HG02642 (cell line): Measurements from ENCODE around the gene XKR8.
"Not testable (repeated sequence)": the region's sequence is repeated elsewhere in the genome, so short reads cannot be mapped to it uniquely, and the experiment has no call there.

Experiments
- ATAC-seq: cut with Tn5 transposase; IDR thresholded peaks from one replicate; pipeline ENCODE4 v1.9.1; 2021; ENCODE audit warnings: mild to moderate bottlenecking; ENCODE audit not compliant: unreplicated experiment, poor library complexity

XKR8 gene

GRCh38 chr1:27980216-27980845, 20.6 kb downstream of the XKR8 start:
- no peak for ATAC-seq

DNA sequence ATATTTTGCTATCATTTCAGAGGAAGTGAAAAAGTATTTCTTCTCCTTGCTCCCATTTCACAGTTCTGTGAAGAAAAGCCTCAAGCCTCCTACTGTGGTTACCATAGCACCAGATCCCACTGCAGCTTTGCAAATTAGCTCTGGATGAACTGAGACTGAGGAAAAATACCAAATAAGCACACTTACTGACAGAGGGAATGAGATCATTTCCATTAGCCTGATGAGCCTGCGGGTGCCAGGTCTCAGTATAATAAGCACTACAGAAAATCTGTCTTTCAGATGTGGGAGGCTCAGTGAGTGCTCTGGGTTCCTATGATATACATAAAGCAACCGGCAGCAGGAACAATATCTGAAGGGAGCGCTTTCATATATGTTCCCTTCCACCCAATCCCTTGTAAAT, 21.4 kb downstream of the XKR8 start:
- ATAC-seq, result no peak

- ATAC-seq, result no peak
These were observed 31.3 kb downstream of the XKR8 start for GRCh38 chr1:27990920-27991537.

- ATAC-seq, result no peak
These were observed 32.5 kb downstream of the XKR8 start for GRCh38 chr1:27992276-27992675.

DNA sequence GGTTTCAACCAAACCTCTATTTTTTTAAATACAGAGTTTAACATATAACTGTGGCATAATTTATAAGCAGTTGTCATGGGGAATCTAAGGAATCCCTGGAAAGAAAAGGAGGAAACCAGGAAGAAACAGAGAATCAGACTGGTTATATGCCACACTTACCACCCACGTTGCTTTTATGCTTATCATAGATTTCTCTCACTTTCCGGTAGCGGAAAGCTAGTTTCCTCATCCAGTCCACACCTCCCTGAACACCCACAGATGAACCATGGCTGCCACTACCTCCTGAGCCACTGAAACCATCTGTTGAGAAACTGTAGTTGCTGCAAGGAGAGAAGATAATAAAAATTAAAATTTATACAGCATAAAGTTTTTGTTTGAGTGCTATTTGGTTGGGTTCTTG, 33.5 kb downstream of the XKR8 start:
- ATAC-seq, result no peak

GRCh38 chr1:27994060-27994459, 34.3 kb downstream of the XKR8 start:
- no peak for ATAC-seq

DNA sequence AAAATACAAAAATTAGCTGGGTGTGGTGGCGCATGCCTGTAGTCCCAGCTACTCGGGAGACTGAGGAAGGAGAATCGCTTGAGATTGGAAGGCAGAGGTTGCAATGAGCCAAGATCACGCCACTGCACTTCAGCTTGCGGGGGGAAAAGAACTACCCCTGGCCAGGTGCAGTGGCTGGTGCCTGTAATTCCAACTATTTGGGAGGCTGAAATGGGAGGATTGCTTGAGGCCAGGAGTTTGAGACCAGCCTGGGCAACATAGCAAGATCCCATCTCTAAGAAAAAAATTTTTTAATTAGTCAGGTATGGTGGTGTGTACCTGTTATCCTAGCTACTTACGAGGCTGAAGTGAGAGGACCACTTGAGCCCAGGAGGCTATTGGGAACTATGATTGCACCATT, 34.8 kb downstream of the XKR8 start:
- ATAC-seq, result not testable (repeated sequence)

GRCh38 chr1:27999055-27999454, 39.3 kb downstream of the XKR8 start:
- no peak for ATAC-seq

GRCh38 chr1:28002600-28002999, 42.8 kb downstream of the XKR8 start:
- ATAC-seq, result no peak

DNA sequence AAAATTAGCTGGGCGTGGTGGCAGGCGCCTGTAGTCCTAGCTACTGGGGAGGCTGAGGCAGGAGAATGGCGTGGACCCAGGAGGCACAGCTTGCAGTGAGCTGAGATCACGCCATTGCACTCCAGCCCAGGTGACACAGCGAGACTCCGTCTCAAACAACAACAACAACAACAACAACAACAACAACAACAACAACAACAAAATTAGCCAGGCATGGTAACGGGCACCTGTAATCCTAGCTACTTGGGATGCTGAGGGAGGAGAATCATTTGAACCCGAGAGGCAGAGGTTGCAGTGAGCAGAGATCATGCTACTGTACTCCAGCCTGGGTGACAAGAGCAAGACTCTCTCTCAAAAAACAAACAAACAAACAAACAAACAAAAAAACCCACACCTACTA, 43.3 kb downstream of the XKR8 start:
- not testable (repeated sequence) for ATAC-seq

GRCh38 chr1:28010969-28011368, 51.2 kb downstream of the XKR8 start:
- ATAC-seq, result no peak
